ENCODE data around the gene SEMA3G. TPM values are rescaled to one million over a fixed set of nuclear protein-coding genes. Genes with fewer than 3 reads are reported as not detected.

Gene SEMA3G
- total RNA-seq, 1 experiment from 2014 or later: 0.32 TPM

GRCh38 chr3:52483081-52483480 lies 38.2 kb upstream of the SEMA3G start:
- TF ChIP-seq CTCF (IDR thresholded peaks at IDR 0.05; ENCODE audit: insufficient read depth in 1 of 2, low read depth in 1 of 2, low read length in 1 of 2, severe bottlenecking in 1 of 2, unreplicated experiment in 1 of 2): no peak
- no peak overlapping the region for H3K4me3 Mint-ChIP-seq (ENCODE audit: unreplicated experiment)
- intact Hi-C loops (cut with micrococcal nuclease; ENCODE audit: unreplicated experiment): no loop called here
- Histone ChIP-seq H3K27me3 (replicated peaks; ENCODE audit: control insufficient read depth, insufficient read depth, low read length) (no peaks in the 10 kb centered on the region), H3K4me3 (ENCODE audit: low read depth, low read length) (no peak overlapping the region), H3K9me3 (no peaks in the 10 kb centered on the region), H3K36me3 (ENCODE audit: control insufficient read depth, insufficient read depth, low read length) (no peaks in the 10 kb centered on the region; the same call in none of the 2 replicates), H3K4me1 (no peaks in the 10 kb centered on the region)
- no peaks in the 10 kb centered on the region for H3K9me3 Mint-ChIP-seq (ENCODE audit: unreplicated experiment)
- BruUV-seq (replicated peaks): no TSS peak
- H3K27me3 Mint-ChIP-seq (ENCODE audit: insufficient read depth, unreplicated experiment): no peaks in the 10 kb centered on the region
- ChIA-PET POLR2A (no interaction called here), CTCF (no interaction called here)
- no peak overlapping the region for H3K27ac Mint-ChIP-seq (ENCODE audit: unreplicated experiment)
- H3K4me1 Mint-ChIP-seq (ENCODE audit: low read depth, unreplicated experiment): no peaks in the 10 kb centered on the region
- DNase-seq: no peak
- peaks cover 33% of the 10 kb centered on the region for H3K36me3 Mint-ChIP-seq (ENCODE audit: insufficient read depth, unreplicated experiment)

GRCh38 chr3:52481819-52482521 lies 37.1 kb upstream of the SEMA3G start:
- POLR2A ChIA-PET: interaction anchor here (0.5 kb wide), 1 partner anchor 15 kb away, joined by 10 read pairs; no protein-coding TSS in a partner anchor
- no peaks in the 10 kb centered on the region for H3K27me3 Mint-ChIP-seq (ENCODE audit: insufficient read depth, unreplicated experiment)

More at GRCh38 chr3:52481819-52482521, 37.1 kb upstream of the SEMA3G start:
- intact Hi-C loops (cut with micrococcal nuclease; ENCODE audit: unreplicated experiment): no loop called here
- Mint-ChIP-seq H3K9me3 (ENCODE audit: unreplicated experiment) (no peaks in the 10 kb centered on the region), H3K4me1 (ENCODE audit: low read depth, unreplicated experiment) (no peaks in the 10 kb centered on the region), H3K27ac (ENCODE audit: unreplicated experiment) (no peak overlapping the region), H3K4me3 (ENCODE audit: unreplicated experiment) (no peak overlapping the region), H3K36me3 (ENCODE audit: insufficient read depth, unreplicated experiment) (peaks cover 30% of the 10 kb centered on the region)
- no peak overlapping the region for H3K4me3 ChIP-seq (ENCODE audit: low read depth, low read length)
- no peaks in the 10 kb centered on the region for H3K27me3 ChIP-seq (replicated peaks; ENCODE audit: control insufficient read depth, insufficient read depth, low read length)
- CTCF ChIA-PET: no interaction called here
- BruUV-seq (replicated peaks): no TSS peak
- peak in 1 of 2 experiments; percentile 27 for DNase-seq
- peaks cover 2% of the 10 kb centered on the region for H3K36me3 ChIP-seq (ENCODE audit: control insufficient read depth, insufficient read depth, low read length)
- H3K4me1 ChIP-seq: no peaks in the 10 kb centered on the region
- H3K9me3 ChIP-seq: no peaks in the 10 kb centered on the region
- TF ChIP-seq CTCF (IDR thresholded peaks at IDR 0.05; ENCODE audit: insufficient read depth in 1 of 2, low read depth in 1 of 2, low read length in 1 of 2, severe bottlenecking in 1 of 2, unreplicated experiment in 1 of 2): peak; percentile 35 to 40
